NT2/D1 (cell line): ENCODE results near the gene ZNF536.
"Not testable (repeated sequence)": the region's sequence is repeated elsewhere in the genome, so short reads cannot be mapped to it uniquely, and the experiment has no call there.

Experiments used
- DNase-seq: peaks from one replicate; pipeline ENCODE4 v3.0.0-alpha.2; 2011; ENCODE audit warnings: low read depth, low spot score
- H3K27me3 ChIP-seq: 2 replicates; pipeline ENCODE4 v1.6.0; 2011; ENCODE audit warnings: mild to moderate bottlenecking; ENCODE audit not compliant: insufficient read length, insufficient read depth
- H3K36me3 ChIP-seq: 2 replicates; pipeline ENCODE4 v1.6.1; 2011; ENCODE audit warnings: mild to moderate bottlenecking, low read length, mixed read lengths; ENCODE audit not compliant: insufficient read depth, insufficient read length
- H3K4me1 ChIP-seq: 2 replicates; pipeline ENCODE4 v1.5.1; 2011; ENCODE audit not compliant: insufficient read depth, insufficient read length
- H3K4me3 ChIP-seq: 2 replicates; pipeline ENCODE4 v1.5.1; 2011; ENCODE audit warnings: low read depth; ENCODE audit not compliant: insufficient read length
- H3K9ac ChIP-seq: 2 replicates; pipeline ENCODE4 v1.6.0; 2011; ENCODE audit warnings: low read depth; ENCODE audit not compliant: insufficient read length
- H3K9me3 ChIP-seq: 2 replicates; pipeline ENCODE4 v1.5.1; 2011; ENCODE audit warnings: mild to moderate bottlenecking, low read length; ENCODE audit not compliant: insufficient read depth
- SUZ12 ChIP-seq: IDR thresholded peaks from 2 replicates; pipeline ENCODE4 v1.6.1; 2011; ENCODE audit not compliant: insufficient read length, insufficient read depth; ENCODE audit errors: extremely low read depth
- YY1 ChIP-seq: IDR thresholded peaks from 2 replicates; pipeline ENCODE4 v1.6.1; 2011; ENCODE audit not compliant: insufficient read length, insufficient read depth
- ZNF274 ChIP-seq: IDR thresholded peaks from 2 replicates; pipeline ENCODE4 v1.6.1; 2011; ENCODE audit warnings: mild to moderate bottlenecking, low read depth, low read length

ZNF536 gene

DNA sequence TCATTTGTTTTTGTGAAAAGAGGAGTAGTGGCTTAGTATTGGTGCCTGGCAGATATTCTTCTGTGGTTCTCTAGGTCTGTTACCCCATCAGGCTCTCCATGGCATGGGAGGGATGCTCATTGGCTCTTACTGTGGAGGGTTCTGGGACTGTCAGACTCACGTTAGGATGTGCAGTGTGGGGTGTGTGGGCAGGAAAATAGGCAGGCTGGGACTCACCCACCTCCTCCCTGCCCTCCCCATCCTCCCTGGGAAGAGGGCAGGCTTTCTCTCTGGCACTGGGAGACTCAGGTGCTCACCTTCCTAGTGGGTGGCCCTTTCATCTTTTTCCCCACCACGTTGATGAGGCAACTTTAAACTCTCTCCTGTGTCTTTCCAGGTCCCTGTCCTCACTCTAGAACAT is 44.2 kb downstream of the ZNF536 start:
- DNase-seq: no peak
- no peaks in the 10 kb centered on the region for H3K4me1 ChIP-seq
- H3K9ac ChIP-seq: no peak overlapping the region
- no peaks in the 10 kb centered on the region for H3K27me3 ChIP-seq
- no peak overlapping the region for H3K4me3 ChIP-seq
- TF ChIP-seq ZNF274 (no peak), SUZ12 (no peak), YY1 (no peak)
- no peaks in the 10 kb centered on the region for H3K9me3 ChIP-seq
- H3K36me3 ChIP-seq: no peaks in the 10 kb centered on the region

DNA sequence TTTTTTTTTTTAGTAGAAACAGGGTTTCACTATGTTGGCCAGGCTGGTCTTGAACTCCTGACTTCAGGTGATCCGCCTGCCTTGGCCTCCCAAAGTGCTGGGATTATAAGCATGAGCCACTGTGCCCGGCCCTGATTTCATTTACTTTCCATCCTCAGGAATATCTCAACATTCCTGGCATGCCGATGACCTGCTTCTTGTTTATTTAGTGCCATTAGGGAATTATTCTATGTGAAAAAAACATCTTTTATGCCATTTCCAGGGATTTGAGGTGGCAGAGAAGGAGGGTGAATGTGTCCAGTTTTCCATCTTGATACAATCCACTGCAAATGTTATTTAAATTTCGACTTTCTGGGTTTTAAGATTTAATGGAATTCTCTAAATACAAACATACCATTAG is 45.0 kb downstream of the ZNF536 start:
- not testable (repeated sequence) for DNase-seq, H3K9me3 ChIP-seq, H3K27me3 ChIP-seq

DNA sequence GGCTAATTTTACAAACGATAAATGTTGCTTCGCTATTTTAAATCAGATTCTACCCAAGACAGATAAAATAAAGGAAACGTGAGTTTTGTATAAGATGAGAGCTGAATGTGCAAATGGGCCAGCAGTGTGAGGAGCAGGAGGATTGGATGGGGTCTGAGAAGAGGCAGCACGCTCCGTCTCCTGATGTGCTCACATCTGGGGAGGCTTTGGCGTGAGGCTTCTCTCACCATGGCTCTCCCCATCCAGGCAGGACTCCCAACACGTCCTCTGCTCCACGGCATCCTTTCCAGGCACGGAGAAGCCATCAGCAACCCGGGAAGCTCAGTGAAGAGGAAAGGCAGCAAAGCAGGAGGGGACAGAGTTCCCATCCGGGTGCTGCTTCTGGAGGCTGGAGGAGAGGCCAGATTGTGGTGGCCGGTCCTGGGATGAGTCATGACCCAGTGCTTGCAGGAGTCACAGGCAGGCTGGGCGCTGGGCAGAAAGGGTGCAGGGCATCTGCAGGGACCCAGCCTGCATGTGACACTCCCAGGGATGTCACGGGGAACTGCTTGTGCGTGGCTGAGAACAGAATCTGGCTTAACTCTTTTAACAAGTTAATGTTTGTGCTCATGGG is 47.5 kb downstream of the ZNF536 start:
- H3K9ac ChIP-seq: no peak overlapping the region
- no peaks in the 10 kb centered on the region for H3K36me3 ChIP-seq
- H3K9me3 ChIP-seq: no peaks in the 10 kb centered on the region
- H3K4me3 ChIP-seq: no peak overlapping the region
- no peaks in the 10 kb centered on the region for H3K27me3 ChIP-seq
- no peak for TF ChIP-seq ZNF274
- TF ChIP-seq YY1: no peak
- TF ChIP-seq SUZ12: no peak
- DNase-seq: no peak
- H3K4me1 ChIP-seq: no peaks in the 10 kb centered on the region

More for the DNA sequence above, 45.0 kb downstream of the ZNF536 start:
- H3K4me1 ChIP-seq, H3K36me3 ChIP-seq, H3K4me3 ChIP-seq, H3K9ac ChIP-seq: not testable (repeated sequence)

DNA sequence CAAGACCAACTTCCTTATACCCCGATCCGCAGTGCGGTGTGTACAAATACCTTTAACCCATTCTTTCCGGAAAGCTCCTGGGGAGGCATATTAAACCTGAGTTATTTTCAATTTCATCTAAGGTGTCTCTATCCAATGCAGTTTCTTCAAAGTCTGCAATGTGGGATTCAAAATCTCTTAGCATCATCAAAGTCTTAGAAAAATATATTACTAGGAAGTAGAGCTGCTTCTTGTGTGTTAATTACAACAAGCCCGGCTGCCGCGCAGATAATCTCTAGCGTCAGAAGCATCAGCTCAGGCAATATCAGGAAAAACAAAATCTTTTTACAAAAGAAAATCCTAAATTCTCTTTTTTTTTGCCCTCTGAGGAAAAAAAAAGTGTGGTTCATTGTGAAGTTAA is 48.1 kb downstream of the ZNF536 start:
- Histone ChIP-seq H3K4me1 (no peaks in the 10 kb centered on the region), H3K9ac (no peak overlapping the region), H3K9me3 (no peaks in the 10 kb centered on the region), H3K36me3 (no peaks in the 10 kb centered on the region), H3K4me3 (no peak overlapping the region), H3K27me3 (no peaks in the 10 kb centered on the region)
- no peak for TF ChIP-seq YY1
- TF ChIP-seq ZNF274: no peak
- no peak for TF ChIP-seq SUZ12
- DNase-seq: no peak

DNA sequence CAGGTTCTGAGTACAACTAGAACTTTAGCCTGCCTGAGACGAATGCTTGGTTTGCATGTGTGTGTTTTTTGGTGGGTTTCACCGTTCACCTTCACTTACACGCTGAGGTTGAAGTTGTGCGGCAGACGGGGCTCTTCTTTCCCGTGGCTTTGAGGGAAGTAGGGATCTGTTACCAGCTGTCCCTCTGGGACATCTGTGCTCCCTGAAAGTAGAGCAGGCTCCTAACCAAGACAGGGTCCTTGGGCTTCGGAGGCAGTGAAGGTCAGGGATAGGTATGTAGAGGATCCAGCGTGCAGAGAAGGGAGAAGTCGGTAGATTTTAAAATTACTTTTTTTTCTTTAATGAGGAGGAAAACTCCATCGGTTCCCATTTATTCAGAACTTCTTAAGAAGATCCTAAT is 48.7 kb downstream of the ZNF536 start:
- no peak overlapping the region for H3K4me3 ChIP-seq
- no peaks in the 10 kb centered on the region for H3K36me3 ChIP-seq
- H3K9ac ChIP-seq: no peak overlapping the region
- no peaks in the 10 kb centered on the region for H3K4me1 ChIP-seq
- H3K9me3 ChIP-seq: no peaks in the 10 kb centered on the region
- DNase-seq: no peak
- no peak for TF ChIP-seq YY1
- TF ChIP-seq SUZ12: no peak
- TF ChIP-seq ZNF274: no peak
- H3K27me3 ChIP-seq: no peaks in the 10 kb centered on the region

DNA sequence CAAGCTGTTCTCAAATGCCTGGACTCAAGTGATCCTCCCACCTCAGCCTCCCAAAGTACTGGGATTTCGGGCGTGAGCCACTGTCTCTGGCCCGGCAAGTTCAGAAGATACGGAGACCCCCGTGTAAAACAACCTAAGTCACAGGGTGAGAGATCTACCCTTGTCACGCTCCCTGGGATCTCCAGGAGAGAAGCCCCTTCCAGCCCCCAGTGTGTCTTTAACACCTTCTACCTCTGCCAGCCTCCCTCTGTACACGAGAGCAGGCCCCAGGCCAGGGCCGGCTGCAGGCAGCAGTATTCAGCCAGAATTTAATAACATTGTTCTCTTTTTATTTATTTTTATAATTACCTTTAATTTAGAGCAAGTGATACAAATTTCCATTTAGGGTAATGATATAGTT is 49.4 kb downstream of the ZNF536 start:
- no peak overlapping the region for H3K4me3 ChIP-seq
- TF ChIP-seq SUZ12: no peak
- no peak for TF ChIP-seq YY1
- no peak for TF ChIP-seq ZNF274

DNA sequence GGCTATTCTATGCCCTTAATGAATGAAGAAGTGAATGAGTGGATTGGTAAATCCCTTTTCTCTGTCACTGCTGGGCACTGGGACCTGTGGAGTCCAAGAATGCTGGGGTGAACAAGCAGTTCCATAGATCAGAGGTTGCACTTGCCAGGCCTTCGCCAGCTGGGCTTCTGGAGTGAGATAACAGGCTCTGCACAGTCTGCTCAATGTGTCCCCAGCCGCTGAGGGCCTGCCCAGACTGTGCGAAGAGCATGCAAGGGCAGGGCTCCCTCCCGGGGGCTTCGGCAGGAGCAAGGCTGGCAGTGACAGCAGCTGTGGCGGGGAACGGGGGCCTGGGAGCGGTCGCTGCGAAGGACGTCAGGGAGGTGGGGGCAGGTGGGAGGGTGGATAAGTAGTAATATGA is 51.3 kb downstream of the ZNF536 start:
- Histone ChIP-seq H3K9me3 (no peaks in the 10 kb centered on the region), H3K4me3 (no peak overlapping the region), H3K27me3 (no peaks in the 10 kb centered on the region), H3K4me1 (no peaks in the 10 kb centered on the region), H3K36me3 (no peaks in the 10 kb centered on the region), H3K9ac (no peak overlapping the region)
- no peak for DNase-seq
- TF ChIP-seq ZNF274 (no peak), YY1 (no peak), SUZ12 (no peak)

More for the DNA sequence above, 49.4 kb downstream of the ZNF536 start:
- Histone ChIP-seq H3K4me1 (no peaks in the 10 kb centered on the region), H3K27me3 (no peaks in the 10 kb centered on the region), H3K9ac (no peak overlapping the region), H3K36me3 (no peaks in the 10 kb centered on the region), H3K9me3 (no peaks in the 10 kb centered on the region)
- DNase-seq: no peak

DNA sequence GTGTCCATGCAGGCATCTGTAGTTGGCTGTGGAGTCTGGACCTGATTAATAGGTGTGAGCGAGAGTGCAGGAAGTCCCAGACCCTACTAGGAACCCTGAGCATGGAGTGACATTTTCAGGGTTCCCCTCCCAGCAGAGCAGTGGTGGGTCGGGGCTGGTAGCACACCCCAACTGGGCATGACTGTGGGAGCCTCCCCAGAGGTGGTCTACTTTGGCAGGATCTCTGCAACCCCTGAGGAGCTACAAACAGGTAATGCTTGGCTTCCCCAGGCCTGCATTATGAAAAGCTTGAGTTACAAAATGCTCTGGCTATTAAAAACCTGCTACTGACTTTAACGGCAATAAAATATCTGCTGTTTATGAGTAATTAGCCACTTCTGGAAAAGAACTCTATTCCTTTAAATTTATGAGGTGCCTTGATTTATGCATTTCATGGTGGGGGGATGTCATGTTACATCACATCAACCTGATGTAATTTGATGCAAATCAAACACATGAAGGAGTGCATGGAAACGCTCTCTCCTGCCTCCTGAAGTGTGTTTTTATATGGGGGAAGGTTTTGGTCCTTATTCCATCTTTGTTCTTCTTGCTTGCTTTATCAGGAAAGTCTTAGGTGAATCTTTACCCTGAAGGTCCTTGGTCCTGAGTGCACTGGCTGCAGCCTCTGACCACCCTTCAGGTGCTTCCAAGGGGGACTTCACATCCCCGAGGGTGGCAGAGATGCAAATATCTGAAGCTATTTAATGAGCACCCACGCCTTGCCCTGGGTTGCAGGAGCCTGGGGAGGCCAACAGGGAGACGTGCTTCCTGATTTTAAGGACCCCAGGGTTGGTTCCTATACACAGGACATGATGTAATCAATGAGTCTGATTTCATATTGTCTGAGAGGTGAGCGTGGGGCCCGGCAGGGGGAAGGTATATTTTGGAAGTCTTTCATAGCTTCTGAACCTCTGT is 54.0 kb downstream of the ZNF536 start:
- Histone ChIP-seq H3K4me3 (no peak overlapping the region), H3K9ac (no peak overlapping the region), H3K4me1 (no peaks in the 10 kb centered on the region), H3K36me3 (no peaks in the 10 kb centered on the region), H3K27me3 (no peaks in the 10 kb centered on the region), H3K9me3 (no peaks in the 10 kb centered on the region)
- TF ChIP-seq ZNF274 (no peak), YY1 (no peak), SUZ12 (no peak)
- no peak for DNase-seq
